GM20431 (cell line): ENCODE data around the gene UBE3B.

Experiments
- in situ Hi-C: fragments of 300-500 bp; cut with MseI, MboI; formaldehyde crosslinking; loops from one replicate; pipeline ENCODE4 v1.15.0; 2020; ENCODE audit warnings: low sequenced_read_pairs; ENCODE audit not compliant: unreplicated experiment

UBE3B gene

DNA sequence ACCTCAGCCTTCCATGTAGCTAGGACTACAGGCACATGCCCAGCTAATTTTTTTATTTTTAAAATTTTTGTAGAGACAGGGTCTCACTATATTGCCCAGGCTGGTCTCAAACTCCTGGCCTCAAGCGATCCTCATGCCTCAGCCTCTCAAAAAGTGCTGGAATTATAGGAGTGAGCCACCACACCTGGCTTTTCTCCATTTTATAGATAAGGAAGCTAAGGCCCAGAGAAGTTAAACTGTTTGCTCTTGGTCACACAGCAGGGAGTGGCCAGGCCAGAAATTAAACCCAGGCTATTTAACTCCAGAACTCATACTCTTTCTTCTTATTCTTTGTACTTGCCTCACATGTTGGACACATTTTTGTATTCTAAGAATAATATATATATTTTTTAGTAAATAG, 16.5 kb downstream of the UBE3B start:
- in situ Hi-C loops: no loop called here

DNA sequence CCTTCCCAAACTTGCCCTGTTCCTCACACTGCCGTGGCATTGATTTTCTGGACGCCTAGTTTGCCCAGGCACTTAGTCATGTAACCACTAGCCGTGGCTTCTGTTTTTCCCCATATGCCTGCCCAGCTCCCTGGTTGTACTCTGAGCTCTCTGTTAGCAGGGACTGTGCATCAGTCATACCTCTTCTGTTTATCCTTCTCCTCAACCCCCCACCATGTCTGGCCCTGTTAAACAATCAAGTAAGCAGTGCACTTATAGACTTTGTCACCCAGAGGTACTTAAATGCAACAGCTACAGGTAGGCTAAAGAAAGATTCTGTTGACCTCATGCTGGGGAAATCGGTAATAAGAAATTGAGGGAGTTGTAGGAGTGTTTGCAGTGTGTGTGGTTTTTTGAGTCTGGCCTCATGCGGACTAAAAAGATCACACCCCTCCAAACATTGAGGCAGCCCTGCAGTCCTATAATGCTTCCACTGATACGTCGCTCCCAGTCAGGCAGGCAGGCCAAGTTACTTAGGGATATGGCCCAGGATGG, 17.0 kb downstream of the UBE3B start:
- in situ Hi-C loops: no loop called here

DNA sequence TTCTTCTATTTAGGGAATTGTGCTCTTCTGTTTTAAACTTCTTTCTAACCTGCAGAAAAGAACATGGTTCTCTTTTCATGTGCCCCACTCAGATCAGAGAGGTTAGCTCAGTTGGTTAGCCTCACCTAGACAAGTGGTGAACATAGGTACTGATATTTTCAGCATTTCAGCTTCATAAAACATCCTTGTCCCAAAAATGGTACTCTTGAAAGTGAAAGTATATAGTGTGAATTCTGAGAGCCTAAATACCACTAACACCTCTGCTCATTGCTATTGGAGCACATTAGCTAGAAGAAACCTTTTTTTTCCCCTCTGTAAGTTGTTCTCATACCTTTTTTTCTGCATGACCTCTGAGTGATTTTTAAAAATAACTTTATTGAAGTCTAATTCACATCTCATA, 17.6 kb downstream of the UBE3B start:
- in situ Hi-C loops: no loop called here

DNA sequence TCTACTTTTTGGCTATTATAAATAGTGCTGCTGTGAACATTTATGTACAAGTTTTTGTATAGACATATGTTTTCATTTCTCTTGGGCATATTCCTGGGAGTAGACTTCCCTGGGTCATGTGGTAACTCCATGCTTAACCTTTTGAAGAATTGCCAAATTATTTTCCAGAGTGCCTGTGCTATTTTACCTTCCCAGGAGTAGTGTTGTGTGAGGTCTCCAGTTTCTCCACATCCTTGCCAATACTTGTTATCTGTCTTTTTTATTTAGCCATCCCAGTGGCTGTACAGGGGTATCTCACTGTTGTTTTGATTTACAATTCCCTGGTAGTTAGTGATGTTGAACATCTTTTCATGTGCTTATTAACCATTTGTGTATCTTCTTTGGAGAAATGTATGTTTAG, 18.9 kb downstream of the UBE3B start:
- in situ Hi-C loops: no loop called here

DNA sequence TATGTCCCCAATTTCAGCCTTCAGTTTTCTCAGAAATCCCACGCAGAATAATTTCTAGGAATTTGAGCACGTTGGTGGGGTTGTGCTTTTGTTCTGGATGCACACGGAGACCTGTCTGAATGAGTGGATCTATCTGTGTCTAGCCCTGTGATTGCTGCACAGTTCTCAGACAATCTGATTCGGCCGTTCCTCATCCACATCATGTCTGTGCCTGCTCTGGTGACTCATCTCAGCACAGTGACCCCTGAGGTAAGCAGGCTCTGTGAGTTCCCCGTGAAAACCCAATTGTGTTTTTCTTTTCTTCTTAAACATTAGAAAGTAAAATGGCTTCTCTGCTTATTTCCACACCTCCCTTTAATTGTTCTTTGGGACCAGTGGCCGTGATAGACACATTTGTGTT, 20.2 kb downstream of the UBE3B start:
- in situ Hi-C loops: no loop called here

DNA sequence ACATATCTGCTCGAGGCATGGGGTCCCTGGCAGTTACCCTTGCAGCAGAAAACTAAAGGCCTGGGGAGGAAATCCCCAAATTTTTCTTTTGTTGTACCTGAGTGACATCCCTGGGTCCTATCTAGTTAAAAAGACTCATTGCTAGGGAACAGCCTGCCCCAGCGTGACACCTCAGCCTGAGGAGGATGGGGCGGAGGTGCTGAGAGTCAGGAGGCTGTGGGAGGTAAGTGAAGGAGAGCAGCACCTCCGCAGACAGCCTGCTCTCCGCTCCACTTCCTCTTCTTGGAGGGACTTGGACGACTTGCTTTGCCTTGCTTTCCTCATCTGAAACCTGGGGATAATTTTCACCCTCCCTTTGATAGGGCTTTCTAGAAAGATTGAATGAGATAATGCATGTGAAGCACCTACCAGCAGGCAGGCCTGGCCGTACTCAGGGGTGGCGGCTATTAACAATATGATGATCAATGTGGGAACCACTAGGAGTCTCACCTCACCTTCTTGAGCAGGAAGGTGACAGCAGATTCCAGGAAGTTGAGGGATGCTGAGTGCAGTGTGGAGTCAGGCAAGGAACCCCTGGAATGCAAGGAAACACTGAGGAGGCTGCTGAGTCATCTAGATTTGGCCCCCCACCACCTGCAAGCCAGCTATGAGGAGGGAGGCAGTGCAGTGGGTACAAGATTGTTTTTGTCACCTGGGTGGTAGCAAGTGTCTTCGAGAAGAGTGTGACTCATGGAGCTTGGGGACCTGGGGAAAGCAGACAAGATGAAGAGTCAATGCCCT, 23.2 kb downstream of the UBE3B start:
- in situ Hi-C loops: no loop called here

DNA sequence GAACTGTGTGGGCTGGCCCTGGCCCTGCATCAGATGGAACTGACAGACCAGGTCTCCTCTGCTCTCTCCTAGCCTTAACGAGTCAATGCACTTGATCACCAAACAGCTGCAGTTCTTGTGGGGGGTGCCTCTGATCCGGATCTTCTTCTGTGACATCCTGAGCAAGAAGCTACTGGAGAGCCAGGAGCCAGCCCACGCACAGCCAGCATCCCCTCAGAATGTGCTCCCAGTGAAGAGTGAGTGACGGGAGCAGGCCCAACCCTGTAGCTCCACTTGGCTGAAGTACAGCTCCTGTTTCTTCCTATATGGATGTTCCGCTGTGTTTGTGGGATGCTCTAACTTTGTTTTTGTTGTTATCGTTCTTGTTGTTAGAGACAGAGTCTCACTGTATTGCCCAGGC, 23.9 kb downstream of the UBE3B start:
- in situ Hi-C loops: no loop called here

DNA sequence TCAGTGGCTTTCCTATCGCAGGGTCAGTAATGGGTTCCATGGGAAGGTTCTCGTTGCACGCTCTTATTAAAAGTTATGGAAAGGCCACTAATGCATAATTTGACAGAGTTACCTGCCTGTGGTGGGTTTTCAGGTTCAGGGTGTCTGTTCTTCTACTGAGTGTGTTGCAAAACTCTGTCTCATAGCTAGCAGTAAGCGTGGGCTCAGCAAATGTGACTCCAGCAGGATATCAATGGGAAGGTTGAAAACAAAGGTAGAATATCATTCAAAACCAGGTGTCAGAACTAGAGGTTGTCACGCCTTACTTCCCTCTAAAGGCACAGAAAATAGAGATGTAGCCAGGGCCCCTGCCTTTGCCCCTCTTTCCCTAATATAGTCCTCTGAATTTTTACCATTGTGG, 24.9 kb downstream of the UBE3B start:
- in situ Hi-C loops: no loop called here

DNA sequence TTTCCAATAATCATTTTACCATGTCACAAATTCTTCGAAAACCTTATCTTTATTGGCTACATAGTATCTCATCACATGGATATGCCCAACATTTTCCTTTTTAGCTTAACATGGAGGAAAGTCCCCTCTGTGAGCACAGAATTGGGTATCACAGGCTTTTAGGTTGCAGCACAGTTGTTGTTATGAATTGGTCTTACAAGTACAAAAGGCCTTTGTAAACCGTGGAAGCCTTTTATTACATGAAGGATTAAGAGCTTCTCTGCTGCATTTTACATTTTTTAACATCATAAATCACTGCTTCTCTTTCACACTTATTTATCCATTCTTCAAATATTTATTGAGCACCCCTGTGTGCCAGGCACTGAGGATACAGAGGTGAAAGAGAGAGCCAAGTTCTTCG, 26.2 kb downstream of the UBE3B start:
- in situ Hi-C loops: no loop called here

DNA sequence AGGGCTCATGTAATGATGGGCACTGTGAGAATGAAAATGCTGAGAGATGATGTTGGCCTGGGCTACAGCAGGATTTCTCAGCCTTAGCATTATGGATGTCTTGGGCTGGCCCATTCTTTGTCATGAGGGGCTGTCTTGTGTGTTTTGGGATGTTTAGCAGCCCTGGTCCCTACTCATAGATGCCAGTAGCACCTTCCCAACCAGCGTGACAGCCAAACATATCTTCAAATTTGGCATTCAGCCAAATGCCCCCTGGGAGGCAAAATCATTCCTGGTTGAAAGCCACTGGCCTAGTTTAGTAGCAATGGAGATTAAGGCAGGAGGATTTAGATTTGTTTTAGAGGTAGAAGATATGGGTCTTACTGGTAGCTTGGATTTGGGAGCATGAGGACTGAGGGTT, 26.6 kb downstream of the UBE3B start:
- in situ Hi-C loops: no loop called here

DNA sequence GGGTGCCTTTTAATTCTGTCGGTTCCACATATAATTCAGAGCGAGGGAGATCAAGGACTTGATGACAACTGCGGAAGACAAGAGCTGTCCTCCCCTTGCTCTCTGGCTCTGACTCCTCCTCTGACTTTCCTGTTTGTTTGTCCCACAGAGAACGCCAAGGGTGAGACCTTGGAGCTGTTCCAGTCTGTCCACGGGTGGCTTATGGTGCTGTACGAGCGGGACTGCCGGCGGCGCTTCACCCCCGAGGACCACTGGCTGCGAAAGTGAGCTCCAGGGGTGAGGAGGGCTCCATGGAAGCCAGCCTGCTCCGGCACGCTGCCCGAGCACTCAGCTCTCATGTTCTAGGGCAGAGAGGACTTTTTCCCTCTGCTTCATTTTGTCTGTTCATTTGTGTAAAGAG, 32.8 kb downstream of the UBE3B start:
- in situ Hi-C loops: no loop called here

DNA sequence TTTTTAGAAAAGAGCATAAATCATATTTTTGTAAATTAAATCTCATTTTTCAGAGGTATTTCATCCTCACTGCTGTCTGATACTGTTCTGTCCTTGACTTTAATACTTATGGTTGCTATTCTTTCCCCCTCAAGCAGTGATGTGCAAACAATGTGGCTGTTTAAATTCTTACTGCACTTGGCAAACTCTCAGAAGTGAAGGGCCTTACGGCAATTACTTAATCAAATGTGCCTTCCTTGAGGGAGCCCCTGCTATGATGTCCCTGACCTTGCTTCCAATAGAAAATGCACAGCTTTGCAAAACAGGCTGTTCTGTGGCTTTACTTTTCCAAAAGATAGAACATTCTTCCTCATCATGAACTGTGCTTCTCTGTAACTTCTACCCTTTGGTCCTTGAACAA, 35.2 kb downstream of the UBE3B start:
- in situ Hi-C loops: no loop called here

DNA sequence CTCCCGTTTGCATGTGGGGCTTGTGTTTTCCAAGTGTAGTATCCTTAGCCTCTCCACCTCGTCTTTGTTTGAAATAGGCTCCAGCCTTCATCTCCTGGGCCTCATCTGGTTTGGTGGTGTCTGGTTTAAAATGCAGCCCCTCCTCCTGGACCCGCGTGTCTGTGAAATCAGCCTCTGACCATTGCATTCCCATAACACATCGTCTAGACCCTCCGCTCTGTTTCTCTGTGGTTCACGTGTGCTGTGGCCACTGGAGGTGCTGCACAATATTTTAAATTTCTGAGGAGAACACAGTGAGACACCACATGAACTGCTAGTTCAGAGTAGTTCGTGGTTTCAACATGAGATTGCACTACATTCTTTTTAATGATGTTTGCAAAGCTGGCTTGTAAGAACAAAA, 35.6 kb downstream of the UBE3B start:
- in situ Hi-C loops: no loop called here

DNA sequence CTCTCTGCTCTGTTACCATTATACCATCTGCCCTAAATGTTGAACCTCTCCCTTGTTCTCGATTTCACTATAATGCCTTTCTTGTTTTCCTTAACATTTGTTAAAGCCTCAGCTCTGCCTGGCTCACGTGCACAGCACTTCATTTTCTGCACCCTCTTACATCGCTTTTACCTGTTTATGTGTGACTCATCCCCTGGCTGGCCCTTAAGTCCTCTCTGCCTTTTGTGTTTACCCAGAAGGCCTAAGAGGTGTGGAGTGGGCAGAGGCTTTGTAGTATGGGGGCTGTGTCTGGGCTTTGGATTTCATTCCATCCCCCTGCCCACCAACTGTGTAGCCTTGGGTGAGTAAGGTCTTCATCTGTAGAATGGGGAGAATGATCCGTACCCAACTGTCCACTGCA, 36.5 kb downstream of the UBE3B start:
- in situ Hi-C loops: no loop called here

DNA sequence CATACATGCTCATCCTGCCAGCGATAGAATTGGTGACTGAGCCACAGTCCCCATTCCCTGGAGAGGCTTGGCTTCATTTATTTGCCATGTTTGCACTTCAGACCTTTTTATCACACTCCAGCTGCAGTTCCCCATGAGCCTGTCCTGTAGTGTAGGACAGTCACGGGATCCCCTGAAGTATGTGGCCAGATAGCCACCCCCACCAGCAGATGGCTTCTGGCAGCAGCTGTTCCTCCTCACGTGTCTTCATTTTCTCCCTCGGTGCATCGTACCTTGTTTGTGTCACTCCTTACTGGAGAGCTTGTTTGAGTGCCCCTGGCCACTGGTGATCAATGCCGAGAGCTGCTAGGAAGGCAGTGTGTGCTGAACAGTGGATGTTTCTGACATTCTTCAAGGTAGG, 40.2 kb downstream of the UBE3B start:
- in situ Hi-C loops: no loop called here

DNA sequence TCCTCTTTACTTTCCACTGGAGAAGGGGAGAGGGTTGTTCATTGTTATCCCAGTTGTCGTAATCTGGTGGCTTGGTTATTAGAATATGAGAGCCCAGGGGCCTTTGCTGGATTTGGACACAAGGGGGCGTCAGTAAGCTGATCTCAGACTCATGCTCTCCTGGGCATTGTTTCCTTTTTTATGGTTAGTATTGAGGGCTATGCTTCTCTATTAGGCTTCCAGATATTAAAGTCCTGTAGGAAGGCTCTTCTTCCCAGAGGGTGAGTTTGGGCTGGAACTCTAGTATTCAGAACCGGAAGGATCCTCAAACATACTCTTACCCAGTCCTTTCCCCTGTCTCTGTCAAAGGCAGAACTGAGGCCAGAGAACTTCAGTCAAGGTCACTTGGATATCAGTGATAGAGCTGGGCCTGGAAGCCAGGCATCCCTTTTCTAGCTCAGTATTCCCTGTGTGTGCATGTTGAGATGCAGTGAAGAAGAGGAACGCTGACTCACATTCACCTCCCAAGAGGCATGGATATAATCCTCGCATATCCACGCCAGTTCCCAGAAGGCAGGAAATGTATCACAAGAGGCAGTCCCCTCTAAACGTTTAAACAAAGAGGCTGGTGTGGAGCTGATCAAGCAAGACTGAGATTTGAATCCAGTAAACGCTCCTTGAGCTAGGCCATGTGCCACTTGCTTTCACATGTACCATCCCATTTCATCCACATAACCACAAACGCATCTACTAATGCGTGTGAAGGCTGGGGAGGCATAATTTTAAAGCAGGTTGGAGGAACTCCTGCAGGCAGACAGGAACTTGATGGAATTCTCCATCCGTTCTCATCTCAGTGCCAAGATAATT, 41.6 kb downstream of the UBE3B start:
- in situ Hi-C loops: no loop called here

DNA sequence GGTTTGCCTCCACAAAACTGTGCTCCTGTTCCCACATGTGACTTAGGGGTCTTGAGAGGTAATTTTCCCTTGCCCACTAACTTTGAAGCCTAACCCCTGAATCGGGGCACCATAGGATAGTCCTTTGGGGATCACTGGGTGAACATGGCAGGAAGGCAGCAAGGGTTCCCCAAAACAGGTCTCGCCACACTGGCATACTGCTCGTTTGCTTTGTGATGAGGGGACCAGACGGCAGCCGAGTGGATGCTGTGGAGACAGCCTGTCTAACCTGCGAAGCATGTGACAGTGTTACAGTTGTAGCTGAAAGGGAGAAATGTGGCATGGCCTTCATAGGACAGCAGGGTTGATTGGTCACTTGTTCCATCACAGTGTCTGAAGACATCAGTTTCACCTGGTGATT, 42.4 kb downstream of the UBE3B start:
- in situ Hi-C loops: no loop called here

DNA sequence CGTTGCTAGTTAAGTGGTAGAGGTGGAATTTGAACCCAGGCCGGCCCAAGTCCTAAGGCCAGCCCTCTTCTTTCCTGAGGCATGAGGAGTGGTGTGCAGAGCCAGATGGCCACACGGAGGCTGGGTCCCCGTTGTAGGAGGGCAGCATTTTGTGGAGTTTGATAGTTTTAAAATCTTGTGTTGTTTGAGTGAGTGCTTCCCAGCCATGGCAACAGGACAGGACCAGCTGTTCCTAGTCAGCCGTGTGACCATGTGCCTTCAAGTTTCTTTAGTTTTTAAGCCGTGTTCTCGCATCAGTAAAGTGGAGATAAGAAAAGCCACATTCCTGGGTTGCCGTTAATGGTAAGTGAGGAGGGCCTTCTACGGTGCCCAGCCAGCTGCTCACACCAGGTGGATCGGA, 44.4 kb downstream of the UBE3B start:
- in situ Hi-C loops: no loop called here

DNA sequence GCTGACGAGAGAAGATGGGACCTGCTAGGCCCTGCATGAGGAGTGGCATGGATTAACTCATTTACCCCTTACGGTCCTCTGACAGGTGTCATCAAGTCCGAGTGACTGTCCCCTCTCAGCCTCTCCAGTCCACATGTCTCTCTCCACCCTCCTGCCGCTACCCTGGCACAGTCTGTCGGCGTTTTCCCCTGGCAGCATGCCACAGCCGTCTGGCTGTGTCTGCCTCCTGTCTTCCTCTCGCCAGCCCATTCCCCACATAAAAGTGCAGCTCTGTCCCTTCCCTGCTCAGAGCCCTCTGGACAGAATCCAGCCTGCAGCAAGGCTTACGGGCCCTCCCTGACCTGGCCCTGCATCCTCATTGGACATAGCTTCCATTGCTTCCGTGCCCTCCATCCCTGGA, 45.6 kb downstream of the UBE3B start:
- in situ Hi-C loops: no loop called here

DNA sequence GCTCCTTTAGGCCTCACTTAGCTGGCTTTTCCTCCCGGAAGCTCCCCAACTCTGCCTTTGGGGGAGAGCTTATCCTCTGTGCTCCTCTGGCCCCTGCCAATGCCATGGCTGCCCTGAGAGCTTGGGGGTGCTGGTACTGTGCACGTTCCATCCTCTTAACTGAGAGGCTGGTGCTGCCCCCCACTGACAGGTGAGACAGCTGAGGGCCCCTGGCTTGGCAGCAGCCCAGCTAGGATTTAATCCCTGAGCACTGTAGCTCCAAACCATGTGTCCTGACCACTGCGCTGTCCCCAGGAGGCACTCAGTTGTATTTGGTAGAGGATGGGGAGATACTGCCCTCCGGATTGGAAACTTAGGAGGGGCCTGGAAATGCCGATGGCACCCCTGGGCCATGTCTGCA, 46.1 kb downstream of the UBE3B start:
- in situ Hi-C loops: no loop called here

DNA sequence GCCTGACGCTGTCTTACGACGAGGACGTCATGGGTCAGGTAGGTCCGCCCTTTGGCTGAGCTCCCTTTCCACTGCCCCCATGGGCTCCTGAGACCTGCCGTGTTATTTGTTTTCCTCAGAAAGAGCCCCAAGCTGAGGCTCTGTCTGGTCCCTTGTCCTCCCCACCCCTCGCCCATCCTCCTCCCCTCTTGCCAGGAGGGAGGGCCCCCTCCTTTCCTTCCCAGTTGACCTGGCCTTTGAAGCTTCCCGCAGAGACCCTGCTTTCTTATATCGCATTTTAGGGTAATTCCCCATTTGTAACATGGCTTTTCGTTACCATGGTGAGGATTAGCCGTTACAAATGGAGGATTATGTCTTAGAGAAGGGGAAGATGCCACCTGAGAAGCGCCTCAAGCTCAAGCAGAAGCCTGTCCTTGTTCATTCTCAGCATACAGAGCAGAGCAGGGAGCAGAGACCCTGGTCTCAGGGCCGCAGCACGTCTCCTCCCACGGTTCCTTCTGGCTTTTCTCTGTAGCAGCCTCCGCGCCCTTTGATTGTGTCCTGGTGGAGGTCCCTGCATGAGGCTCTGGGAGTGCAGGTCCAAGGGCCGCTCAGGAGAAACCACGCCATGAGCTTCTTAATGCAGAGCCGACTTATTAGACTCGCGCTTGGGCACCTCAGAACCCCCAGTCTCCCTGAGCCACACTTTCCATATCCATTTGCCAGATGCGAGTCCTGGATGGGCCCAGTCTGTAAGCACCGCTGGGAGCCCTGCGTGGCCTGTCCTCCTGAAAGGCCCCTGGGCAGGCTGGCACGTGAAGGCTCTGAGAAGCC, 47.2 kb downstream of the UBE3B start:
- in situ Hi-C loops: no loop called here
